HG02840 (cell line): ENCODE data around the gene CCL5.

Experiments used
- ATAC-seq: cut with Tn5 transposase; IDR thresholded peaks from one replicate; pipeline ENCODE4 v1.9.1; 2021; ENCODE audit warnings: mild to moderate bottlenecking, moderate library complexity, moderate number of reproducible peaks; ENCODE audit not compliant: unreplicated experiment, low FRiP score

The CCL5 gene

GRCh38 chr17:35870906-35871819 lies 9.0 kb downstream of the CCL5 start:
- ATAC-seq = no peak

GRCh38 chr17:35868737-35869136 lies 11.4 kb downstream of the CCL5 start, which contains the start of gene HEATR9:
Gene HEATR9 (minus strand): TSS chr17:35868891. CDS start chr17:35868742, 149 bp downstream.
- no peak for ATAC-seq

- ATAC-seq = no peak
Measured at GRCh38 chr17:35867574-35867973, 12.6 kb downstream of the CCL5 start.

DNA sequence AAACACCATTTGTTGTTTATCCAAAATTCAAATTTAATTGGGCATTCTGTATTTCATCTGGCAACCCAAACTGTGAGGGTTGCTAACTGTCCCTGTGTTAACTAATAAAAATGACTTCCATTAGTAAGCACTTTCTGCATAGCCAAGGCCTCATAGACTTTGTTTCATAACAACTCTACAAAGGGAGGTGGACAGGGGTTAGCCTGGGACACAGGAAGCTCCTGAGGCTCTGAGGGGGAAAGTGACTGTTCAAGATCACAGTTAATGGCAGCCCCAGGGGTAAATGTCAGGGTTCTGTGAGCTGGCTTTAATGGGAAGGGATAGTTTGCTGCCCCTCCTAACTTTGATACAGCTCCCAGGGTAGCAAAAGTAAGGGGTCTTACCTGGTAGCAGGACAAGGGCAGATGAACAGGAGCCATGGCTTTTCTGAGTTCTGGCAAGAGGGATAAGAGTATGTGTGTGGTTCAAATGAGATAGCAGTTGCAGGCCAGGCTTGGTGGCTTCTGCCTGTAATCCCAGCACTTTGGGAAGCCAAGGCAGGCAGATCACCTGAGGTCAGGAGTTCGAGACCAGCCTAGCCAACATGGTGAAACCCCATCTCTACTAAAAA lies 13.7 kb downstream of the CCL5 start:
- no peak for ATAC-seq

- no peak for ATAC-seq
Measured at GRCh38 chr17:35865412-35866340, 14.5 kb downstream of the CCL5 start.

GRCh38 chr17:35864853-35865252 lies 15.3 kb downstream of the CCL5 start:
- no peak for ATAC-seq

DNA sequence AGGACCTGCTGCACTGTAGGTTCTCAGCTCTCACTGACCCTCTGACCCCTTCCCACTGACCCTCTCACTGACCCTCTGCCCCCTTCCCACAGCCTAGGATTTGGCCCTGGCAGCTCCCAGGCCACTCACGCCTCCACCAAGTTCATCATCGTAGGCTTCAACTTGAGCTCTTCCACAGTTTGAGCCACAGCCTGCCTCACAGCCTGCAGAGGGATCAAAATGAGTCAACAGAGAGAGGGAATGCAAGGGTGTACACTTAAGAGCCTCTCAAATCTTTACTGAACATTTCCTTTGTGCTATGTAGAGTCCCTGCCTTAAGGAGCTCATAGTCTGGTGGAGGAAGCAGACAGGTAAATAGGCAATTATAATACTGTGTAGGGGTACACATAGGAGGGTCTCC lies 23.6 kb downstream of the CCL5 start:
- ATAC-seq = no peak

DNA sequence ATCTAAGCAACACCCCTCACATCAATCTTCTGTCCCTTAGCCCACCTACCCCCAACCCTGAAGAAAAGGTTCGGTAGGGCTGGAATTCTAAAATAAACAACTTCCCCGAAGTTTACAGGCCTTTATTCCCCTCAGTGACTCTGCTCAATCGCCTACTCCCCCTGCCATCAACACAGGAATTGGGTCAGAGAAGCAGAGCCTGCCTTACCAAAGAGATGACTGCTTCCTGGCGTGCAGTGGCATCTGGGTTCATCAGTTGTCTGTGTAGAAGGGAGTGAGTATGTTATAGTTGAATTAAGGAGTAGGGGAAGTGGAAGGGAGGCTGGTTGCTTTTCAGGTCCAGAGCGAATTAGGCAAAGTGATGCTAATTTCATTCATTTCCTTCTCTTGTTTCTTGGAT lies 24.2 kb downstream of the CCL5 start:
- ATAC-seq = no peak

DNA sequence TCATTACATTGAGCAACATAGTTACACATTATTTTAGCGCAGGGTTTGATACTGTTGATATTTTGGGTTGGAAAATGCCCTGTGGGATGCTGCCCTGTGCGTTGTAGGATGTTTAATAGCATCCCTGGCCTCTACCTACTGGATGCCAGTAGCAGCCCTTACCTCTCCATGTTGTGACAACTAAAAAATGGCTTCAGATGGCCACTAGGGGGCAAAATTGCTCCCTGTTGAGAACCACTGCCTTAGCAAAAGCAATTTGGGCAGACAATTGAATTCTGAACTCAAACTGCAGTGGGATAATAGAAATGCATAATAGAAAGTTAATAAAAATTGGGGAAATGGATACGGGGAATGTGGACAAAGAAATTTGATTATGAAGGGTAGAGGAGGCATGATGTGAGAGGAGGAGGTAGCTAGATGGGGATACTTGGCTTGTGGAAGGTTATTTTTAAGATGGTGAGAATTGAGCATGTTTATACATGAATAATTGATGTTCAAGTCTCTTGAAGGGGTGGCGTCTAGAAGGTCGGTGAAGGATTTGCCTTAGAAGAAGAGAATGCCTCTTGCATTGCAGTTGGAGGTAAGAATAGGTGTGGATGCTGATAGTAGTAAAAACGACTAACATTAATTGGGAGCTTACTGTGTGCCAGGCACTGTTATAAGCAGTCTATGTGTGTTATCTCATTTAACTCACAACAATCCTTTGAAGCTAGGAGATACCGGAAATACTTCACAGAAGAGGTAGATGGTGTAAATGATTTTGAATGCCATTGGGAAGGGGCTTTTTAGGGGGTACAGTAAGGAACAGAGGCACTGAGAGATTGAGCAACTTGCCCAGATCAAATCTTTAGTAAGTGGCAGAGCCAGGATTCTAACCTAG lies 30.5 kb downstream of the CCL5 start:
- ATAC-seq = no peak

GRCh38 chr17:35847633-35848373 lies 32.4 kb downstream of the CCL5 start:
- no peak for ATAC-seq

DNA sequence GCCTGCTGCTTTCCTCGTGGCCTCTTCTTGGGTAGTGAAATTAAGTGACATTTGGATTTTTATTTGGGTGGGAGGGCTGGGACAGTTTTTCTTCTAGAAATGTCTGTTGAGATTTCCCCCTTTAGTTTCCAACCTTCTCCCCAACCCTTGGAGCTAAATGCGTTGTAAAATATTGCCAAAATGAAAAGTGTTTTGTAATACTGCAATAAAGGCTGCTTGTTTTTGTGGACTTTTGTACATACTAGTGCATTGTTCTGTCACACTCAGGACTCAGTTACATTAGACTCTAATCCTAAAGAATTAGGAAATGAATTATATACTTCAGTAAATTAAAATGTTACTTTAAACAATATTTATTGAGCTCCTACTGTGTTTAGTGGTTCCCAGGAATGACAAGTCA lies 33.2 kb downstream of the CCL5 start:
- no peak for ATAC-seq

DNA sequence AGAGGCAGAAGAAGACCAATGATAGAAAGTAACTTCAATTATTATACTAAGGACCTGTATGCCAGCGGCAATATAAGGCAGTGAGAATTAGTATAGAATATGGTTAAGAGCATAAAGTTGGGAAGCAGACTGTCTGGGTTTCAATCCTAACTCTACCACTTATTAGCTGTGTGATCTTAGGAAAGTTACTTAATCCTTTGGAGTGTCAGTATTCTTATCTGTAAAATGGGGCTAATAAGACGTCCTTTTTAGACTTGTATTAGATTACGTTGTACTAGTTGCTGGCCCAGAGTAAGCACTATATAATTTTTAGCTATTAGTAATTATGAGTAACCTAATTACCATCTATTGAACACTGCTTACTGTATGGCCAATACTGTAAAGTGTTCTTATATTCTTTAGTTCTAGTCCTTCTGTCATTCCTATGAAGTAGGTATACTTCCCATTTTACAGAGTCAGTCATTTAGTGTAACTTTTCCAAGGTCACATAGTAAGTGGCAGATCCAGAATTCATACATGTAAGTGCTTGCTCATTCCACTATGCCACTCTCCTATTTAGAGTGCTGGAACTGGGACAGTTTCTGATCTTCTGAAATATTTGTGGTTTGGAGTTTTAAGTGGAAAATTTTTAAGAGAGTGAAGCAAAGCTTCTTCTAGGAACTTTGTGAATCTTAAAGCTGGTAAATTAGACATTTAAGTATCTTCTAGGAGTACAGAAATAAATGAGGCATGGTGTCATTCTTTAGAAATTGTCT lies 33.9 kb downstream of the CCL5 start:
- no peak for ATAC-seq

- ATAC-seq = no peak
Measured at GRCh38 chr17:35844547-35844946, 35.6 kb downstream of the CCL5 start.

DNA sequence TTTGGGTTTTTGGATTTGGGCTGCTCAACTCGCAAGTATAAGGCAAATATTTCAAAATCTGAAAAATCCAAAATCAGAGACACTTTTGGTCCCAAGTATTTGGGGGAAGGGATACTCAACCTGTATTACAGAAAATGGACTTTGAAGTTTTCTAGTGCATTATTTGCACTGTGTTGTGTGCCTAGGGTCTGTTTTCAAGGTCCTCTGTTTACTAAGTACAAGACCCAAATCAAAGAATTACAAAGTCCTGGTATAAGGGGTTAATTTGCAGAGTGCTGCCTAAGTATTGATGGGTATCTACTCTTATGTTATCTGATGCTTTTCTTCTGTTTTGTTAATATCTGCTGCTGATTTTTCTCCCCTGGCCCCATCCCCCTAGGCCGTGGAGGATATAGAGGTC lies 36.5 kb downstream of the CCL5 start:
- no peak for ATAC-seq

- no peak for ATAC-seq
Measured at GRCh38 chr17:35842239-35842638, 37.9 kb downstream of the CCL5 start.

DNA sequence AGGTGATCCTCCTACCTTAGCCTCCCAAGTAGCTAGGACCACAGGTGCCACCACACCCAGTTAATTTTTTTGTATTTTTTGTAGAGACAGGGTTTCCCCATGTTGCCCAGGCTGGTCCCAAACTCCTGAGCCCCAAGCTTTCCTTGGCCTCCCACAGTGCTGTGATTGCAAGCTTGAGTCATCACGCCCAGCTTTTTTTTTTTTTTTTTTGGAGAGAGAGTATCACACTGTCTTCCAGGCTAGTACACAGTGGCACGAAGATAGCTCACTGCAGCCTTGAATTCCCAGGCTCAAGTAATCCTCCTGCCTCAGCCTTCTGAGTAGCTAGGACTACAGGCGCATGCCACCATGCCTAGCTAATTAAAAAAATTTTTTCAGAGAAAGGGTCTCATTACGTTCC lies 38.7 kb downstream of the CCL5 start:
- no peak for ATAC-seq

GRCh38 chr17:35841101-35841500 lies 39.1 kb downstream of the CCL5 start:
- no peak for ATAC-seq

DNA sequence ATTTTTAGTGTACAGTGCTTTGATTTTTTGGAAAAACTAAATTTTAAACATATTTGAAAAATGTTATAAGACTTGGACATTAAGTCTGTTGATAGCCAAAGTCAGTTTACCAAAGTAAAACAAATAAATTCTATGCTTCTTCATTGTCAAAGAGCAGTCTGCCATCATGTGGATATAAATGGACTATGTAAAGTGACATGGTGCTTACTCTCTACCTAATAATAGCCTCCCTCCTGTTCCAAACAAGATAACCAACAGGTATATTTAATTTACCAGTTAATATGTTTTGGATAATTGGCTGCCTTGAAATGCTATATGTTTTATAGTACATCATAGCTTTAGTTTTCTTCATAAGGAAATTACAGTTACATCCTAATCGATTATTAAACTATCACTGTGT lies 55.0 kb downstream of the CCL5 start:
- ATAC-seq = no peak
